A549 (cell line): ENCODE results near the gene PIGU. TPM values are rescaled to one million over a fixed set of nuclear protein-coding genes. Genes with fewer than 3 reads are reported as not detected.
"Not testable (repeated sequence)": the region's sequence is repeated elsewhere in the genome, so short reads cannot be mapped to it uniquely, and the experiment has no call there.

Source experiments
- ATAC-seq, 2 experiments: fragments of 200-7000 bp in 1 of 2; fragments of >200 bp in 1 of 2; cut with Nextera tagmentation in 1 of 2; cut with Tn5 transposase in 1 of 2; 3 replicates each; pipeline versions ENCODE4 v1.8.0 to v1.9.1; 2018 to 2020; ENCODE audit warnings: mild to moderate bottlenecking in 1 of 2, moderate library complexity in 1 of 2
- CTCF ChIA-PET: fragments of 300-600 bp; sonication (Branson Sonifier 250); formaldehyde crosslinking; extraction: SDS; loops from one replicate; lab custom pipeline; 2021; ENCODE audit warnings: antibody characterized with exemption, inconsistent platforms; lab: Yijun Ruan, JAX
- POLR2A ChIA-PET: fragments of 350-600 bp; formaldehyde crosslinking; extraction: SDS; loops from one replicate; lab custom pipeline; 2021; ENCODE audit warnings: antibody characterized with exemption, inconsistent platforms; lab: Yijun Ruan, JAX
- DNase-seq, 2 experiments: peaks; one replicate each; pipeline versions ENCODE4 v3.0.0 to v3.0.0-alpha.2; 2011 to 2016; ENCODE audit warnings: low read depth in 1 of 2, low spot score in 1 of 2
- FAIRE-seq: peaks from 2 replicates; lab custom pipeline; 2011; peaks lifted over from hg19 to GRCh38; lab: Jason Lieb, UNC
- H3K27ac ChIP-seq, 2 experiments: fragments of >200 bp; sonication (Bioruptor Twin); formaldehyde crosslinking; 3 replicates each; pipeline ENCODE4 v1.5.1; 2016 to 2017
- H3K4me1 ChIP-seq: fragments of >200 bp; sonication (Bioruptor Twin); formaldehyde crosslinking; 3 replicates; pipeline ENCODE4 v1.6.1; 2016
- H3K4me2 ChIP-seq: fragments of >200 bp; sonication (Bioruptor Twin); formaldehyde crosslinking; 3 replicates; pipeline ENCODE4 v1.6.1; 2016
- H3K4me3 ChIP-seq: fragments of >200 bp; sonication (Bioruptor Twin); formaldehyde crosslinking; 3 replicates; pipeline ENCODE4 v1.5.1; 2016
- H3K9me3 ChIP-seq: fragments of >200 bp; sonication (Bioruptor Twin); formaldehyde crosslinking; 3 replicates; pipeline ENCODE4 v1.6.1; 2016
- EHMT2 ChIP-seq: fragments of 200-600 bp; sonication (generic); IDR thresholded peaks from 2 replicates; pipeline ENCODE4 v1.6.1; 2016; ENCODE audit warnings: antibody characterized with exemption, low read depth, mild to moderate bottlenecking, moderate library complexity
- EP300 ChIP-seq, 2 experiments: fragments of >200 bp; sonication (Bioruptor Twin); formaldehyde crosslinking; IDR thresholded peaks; 2 replicates in 1 of 2; 3 replicates in 1 of 2; pipeline ENCODE4 v1.6.1; 2016 to 2017
- ESRRA ChIP-seq: fragments of 150-350 bp; IDR thresholded peaks from 2 replicates; pipeline ENCODE4 v1.6.1; 2014; ENCODE audit warnings: mild to moderate bottlenecking, low read length, borderline replicate concordance
- FOSL2 ChIP-seq, 2 experiments: fragments of 450-650 bp in 1 of 2; fragments of >200 bp in 1 of 2; sonication (Bioruptor Twin) in 1 of 2; formaldehyde crosslinking; IDR thresholded peaks; 2 replicates each; pipeline versions ENCODE4 v1.5.0 to v1.6.1; 2016 to 2020; ENCODE audit warnings: mild to moderate bottlenecking in 1 of 2, moderate library complexity in 1 of 2
- HOXB13 ChIP-seq: fragments of 250-450 bp; sonication (Bioruptor Pico); IDR thresholded peaks from 2 replicates; pipeline ENCODE4 v1.5.0; 2020; ENCODE audit warnings: low read depth, mild to moderate bottlenecking, moderate library complexity
- HOXB5 ChIP-seq: fragments of 250-450 bp; sonication (Bioruptor Pico); IDR thresholded peaks from 2 replicates; pipeline ENCODE4 v1.5.0; 2020; ENCODE audit warnings: mild to moderate bottlenecking, moderate library complexity
- MAFK ChIP-seq: fragments of 450-650 bp; IDR thresholded peaks from 2 replicates; pipeline ENCODE4 v1.6.1; 2014; ENCODE audit not compliant: partially characterized antibody
- MAX ChIP-seq: IDR thresholded peaks from 2 replicates; pipeline ENCODE4 v1.6.1; 2012
- NPAS2 ChIP-seq: fragments of 250-450 bp; sonication (Bioruptor Pico); IDR thresholded peaks from 2 replicates; pipeline ENCODE4 v1.8.0; 2022; ENCODE audit warnings: mild to moderate bottlenecking, moderate library complexity, borderline replicate concordance
- NR3C1 ChIP-seq: fragments of >200 bp; sonication (Bioruptor Twin); formaldehyde crosslinking; IDR thresholded peaks from 3 replicates; pipeline ENCODE4 v1.6.1; 2017
- PBX3 ChIP-seq: IDR thresholded peaks from 2 replicates; pipeline ENCODE4 v1.6.1; 2012
- RCOR1 ChIP-seq: fragments of 150-350 bp; IDR thresholded peaks from 2 replicates; pipeline ENCODE4 v1.6.1; 2014; ENCODE audit warnings: antibody characterized with exemption, low read length, low read depth
- SREBF2 ChIP-seq: fragments of 450-650 bp; IDR thresholded peaks from 2 replicates; pipeline ENCODE4 v1.6.1; 2014; ENCODE audit warnings: mild to moderate bottlenecking, moderate library complexity
- ZNF302 ChIP-seq: fragments of 250-450 bp; sonication (Bioruptor Pico); IDR thresholded peaks from 2 replicates; pipeline ENCODE4 v1.9.0; 2021; ENCODE audit warnings: inconsistent platforms, mild to moderate bottlenecking, moderate library complexity
- WGBS: methylation state at CpG from one replicate; pipeline ENCODE4 v1.1.6; 2017; ENCODE audit errors: missing lambda C conversion rate; 5-methylcytosine and 5-hydroxymethylcytosine counted together
- polyA plus RNA-seq, 4 experiments: library from polyadenylated mRNA; depleted of rRNA in 3 of 4; stranded (reverse); fragments of >200 nt; fragmentation: RNase III in 1 of 4; extraction: RNeasy Plus Mini Kit Qiagen cat#74134 plus additional on column Dnase treatment in 1 of 4; gene quantifications; 2 replicates in 3 of 4; 3 replicates in 1 of 4; pipeline ENCODE4 v1.2.3, GENCODE V29; 2011 to 2017
- TF ChIP-seq, protein P1 (sequence below): fragments of 200-600 bp; sonication (generic); IDR thresholded peaks from 2 replicates; pipeline ENCODE4 v1.6.1; 2016; ENCODE audit warnings: antibody characterized with exemption, mild to moderate bottlenecking, moderate library complexity
- TF ChIP-seq, protein P2 (sequence below): IDR thresholded peaks from 2 replicates; pipeline ENCODE4 v1.6.1; 2012; ENCODE audit warnings: low read depth, borderline replicate concordance
- TF ChIP-seq, protein P3 (sequence below): fragments of >200 bp; sonication (Bioruptor Twin); formaldehyde crosslinking; IDR thresholded peaks from 3 replicates; pipeline ENCODE4 v1.5.1; 2016
- TF ChIP-seq, protein P4 (sequence below): fragments of >200 bp; sonication (Bioruptor Twin); formaldehyde crosslinking; IDR thresholded peaks from 3 replicates; pipeline ENCODE4 v1.6.1; 2016

The PIGU gene
- polyA plus RNA-seq, 2 of the 4 experiments (the other 2 are of a cell fraction) = 27.8 to 103 TPM

DNA sequence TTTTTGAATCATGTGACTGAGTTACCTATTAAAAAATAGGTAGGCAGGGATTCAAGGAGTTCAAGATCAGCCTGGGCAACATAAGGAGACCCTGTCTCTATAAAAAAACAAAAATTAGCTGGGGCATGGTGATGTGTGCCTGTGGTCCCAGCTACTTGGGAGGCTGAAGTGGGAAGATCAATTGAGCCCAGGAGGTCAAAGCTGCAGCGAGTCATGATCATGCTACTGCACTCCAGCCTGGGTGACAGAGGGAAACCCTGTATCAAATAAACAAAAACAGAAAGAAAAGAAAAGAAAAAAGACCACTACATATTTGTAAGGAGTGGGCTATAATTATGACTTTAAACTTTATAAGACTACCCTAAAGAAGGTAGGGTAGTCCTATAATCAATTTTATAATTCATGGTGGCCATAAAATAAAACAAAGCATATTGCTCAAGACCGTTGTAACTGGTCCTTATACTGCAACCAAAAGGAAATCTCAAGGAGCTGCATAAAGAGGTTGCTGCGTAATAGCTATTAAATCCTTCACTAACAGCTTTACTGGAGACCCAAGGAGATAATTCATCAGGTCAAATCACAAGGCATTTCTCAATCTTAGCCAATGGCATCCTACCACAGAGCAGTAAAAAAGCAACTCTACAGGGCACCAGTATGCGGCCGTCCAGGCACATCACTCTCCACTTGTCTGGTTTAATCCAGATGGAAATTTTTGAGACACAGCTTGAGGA, 13.5 kb downstream of the PIGU start:
- H3K27ac ChIP-seq = no peak overlapping the region
- WGBS = 87% methylated on average over 5 of the region's 5 CpGs
- FAIRE-seq (no peak), DNase-seq (no peak), ATAC-seq (no peak)
- H3K9me3 ChIP-seq = no peaks in the 10 kb centered on the region
- ChIA-PET CTCF (interaction anchor here (0.6 to 1.4 kb wide), 3 partner anchors 13 to 1330 kb away, joined by 3 read pairs; partner anchors contain the start of gene PIGU), POLR2A (interaction anchor here (1.1 kb wide), 1 partner anchor 14 kb away, joined by 4 read pairs; the partner anchor contains the start of gene PIGU)
- no peak overlapping the region for H3K4me3 ChIP-seq
- H3K4me1 ChIP-seq = no peaks in the 10 kb centered on the region
- H3K4me2 ChIP-seq = no peak overlapping the region
- TF ChIP-seq MAX (no peak), RCOR1 (no peak), NR3C1 (no peak), FOSL2 (IDR thresholded peaks at IDR 0.05) (no peak), FOSL2 (CRISPR knock-in tag; IDR thresholded peaks at IDR 0.05) (no peak), MAFK (no peak), NPAS2 (CRISPR knock-in tag) (no peak), SREBF2 (no peak), EHMT2 (no peak), ESRRA (no peak), HOXB5 (CRISPR knock-in tag) (no peak)
- TF ChIP-seq, protein P1, sequence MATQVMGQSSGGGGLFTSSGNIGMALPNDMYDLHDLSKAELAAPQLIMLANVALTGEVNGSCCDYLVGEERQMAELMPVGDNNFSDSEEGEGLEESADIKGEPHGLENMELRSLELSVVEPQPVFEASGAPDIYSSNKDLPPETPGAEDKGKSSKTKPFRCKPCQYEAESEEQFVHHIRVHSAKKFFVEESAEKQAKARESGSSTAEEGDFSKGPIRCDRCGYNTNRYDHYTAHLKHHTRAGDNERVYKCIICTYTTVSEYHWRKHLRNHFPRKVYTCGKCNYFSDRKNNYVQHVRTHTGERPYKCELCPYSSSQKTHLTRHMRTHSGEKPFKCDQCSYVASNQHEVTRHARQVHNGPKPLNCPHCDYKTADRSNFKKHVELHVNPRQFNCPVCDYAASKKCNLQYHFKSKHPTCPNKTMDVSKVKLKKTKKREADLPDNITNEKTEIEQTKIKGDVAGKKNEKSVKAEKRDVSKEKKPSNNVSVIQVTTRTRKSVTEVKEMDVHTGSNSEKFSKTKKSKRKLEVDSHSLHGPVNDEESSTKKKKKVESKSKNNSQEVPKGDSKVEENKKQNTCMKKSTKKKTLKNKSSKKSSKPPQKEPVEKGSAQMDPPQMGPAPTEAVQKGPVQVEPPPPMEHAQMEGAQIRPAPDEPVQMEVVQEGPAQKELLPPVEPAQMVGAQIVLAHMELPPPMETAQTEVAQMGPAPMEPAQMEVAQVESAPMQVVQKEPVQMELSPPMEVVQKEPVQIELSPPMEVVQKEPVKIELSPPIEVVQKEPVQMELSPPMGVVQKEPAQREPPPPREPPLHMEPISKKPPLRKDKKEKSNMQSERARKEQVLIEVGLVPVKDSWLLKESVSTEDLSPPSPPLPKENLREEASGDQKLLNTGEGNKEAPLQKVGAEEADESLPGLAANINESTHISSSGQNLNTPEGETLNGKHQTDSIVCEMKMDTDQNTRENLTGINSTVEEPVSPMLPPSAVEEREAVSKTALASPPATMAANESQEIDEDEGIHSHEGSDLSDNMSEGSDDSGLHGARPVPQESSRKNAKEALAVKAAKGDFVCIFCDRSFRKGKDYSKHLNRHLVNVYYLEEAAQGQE = no peak
- TF ChIP-seq, protein P2, sequence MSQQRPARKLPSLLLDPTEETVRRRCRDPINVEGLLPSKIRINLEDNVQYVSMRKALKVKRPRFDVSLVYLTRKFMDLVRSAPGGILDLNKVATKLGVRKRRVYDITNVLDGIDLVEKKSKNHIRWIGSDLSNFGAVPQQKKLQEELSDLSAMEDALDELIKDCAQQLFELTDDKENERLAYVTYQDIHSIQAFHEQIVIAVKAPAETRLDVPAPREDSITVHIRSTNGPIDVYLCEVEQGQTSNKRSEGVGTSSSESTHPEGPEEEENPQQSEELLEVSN = no peak

GRCh38 chr20:34661811-34662210, 15.1 kb downstream of the PIGU start:
- FAIRE-seq, POLR2A ChIA-PET, H3K27ac ChIP-seq, H3K9me3 ChIP-seq, DNase-seq, ATAC-seq, H3K4me1 ChIP-seq, H3K4me3 ChIP-seq, CTCF ChIA-PET, H3K4me2 ChIP-seq: not testable (repeated sequence)
- WGBS = 93% methylated on average over 5 of the region's 5 CpGs

DNA sequence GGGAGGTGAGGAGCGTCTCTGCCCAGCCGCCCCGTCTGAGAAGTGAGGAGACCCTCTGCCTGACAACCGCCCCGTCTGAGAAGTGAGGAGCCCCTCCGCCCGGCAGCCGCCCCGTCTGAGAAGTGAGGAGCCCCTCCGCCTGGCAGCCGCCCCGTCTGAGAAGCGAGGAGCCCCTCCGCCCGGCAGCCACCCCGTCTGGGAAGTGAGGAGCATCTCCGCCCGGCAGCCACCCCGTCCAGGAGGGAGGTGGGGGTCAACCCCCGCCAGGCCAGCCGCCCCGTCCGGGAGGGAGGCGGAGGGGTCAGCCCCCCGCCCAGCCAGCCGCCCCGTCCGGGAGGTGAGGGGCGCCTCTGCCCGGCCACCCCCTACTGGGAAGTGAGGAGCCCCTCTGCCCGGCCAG, 18.2 kb downstream of the PIGU start:
- CTCF ChIA-PET, ATAC-seq, H3K9me3 ChIP-seq, FAIRE-seq, H3K27ac ChIP-seq, H3K4me2 ChIP-seq, POLR2A ChIA-PET, H3K4me3 ChIP-seq, H3K4me1 ChIP-seq, DNase-seq: not testable (repeated sequence)
- no CpG with 5 or more reads among the region's 31 CpGs for WGBS

DNA sequence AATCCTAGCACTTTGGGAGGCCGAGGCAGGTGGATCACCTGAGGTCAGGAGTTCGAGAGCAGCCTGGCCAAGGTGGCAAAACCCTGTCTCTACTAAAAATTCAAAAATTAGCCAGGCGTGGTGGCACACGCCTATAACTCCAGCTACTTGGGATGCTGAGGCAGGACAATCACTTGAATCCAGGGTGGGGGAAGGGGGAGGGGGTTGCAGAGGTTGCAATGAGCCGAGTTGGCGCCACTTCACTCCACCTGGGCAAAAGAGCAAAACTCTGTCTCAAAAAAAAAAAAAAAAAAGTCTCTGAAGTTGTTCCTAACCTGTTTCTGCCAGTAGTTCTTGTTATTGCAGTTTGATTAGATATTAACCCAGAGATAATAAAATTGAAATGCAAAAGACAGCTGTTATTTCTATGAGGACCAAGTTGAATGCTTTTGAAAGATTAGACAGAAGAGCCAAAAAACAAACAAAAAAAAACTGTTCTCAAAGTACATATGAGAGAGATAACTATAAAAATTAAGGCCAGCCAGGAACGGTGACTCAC, 22.6 kb downstream of the PIGU start:
- no peak overlapping the region for H3K4me2 ChIP-seq
- TF ChIP-seq, protein P3, sequence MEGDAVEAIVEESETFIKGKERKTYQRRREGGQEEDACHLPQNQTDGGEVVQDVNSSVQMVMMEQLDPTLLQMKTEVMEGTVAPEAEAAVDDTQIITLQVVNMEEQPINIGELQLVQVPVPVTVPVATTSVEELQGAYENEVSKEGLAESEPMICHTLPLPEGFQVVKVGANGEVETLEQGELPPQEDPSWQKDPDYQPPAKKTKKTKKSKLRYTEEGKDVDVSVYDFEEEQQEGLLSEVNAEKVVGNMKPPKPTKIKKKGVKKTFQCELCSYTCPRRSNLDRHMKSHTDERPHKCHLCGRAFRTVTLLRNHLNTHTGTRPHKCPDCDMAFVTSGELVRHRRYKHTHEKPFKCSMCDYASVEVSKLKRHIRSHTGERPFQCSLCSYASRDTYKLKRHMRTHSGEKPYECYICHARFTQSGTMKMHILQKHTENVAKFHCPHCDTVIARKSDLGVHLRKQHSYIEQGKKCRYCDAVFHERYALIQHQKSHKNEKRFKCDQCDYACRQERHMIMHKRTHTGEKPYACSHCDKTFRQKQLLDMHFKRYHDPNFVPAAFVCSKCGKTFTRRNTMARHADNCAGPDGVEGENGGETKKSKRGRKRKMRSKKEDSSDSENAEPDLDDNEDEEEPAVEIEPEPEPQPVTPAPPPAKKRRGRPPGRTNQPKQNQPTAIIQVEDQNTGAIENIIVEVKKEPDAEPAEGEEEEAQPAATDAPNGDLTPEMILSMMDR = no peak
- no peak for TF ChIP-seq MAFK
- TF ChIP-seq, protein P4, sequence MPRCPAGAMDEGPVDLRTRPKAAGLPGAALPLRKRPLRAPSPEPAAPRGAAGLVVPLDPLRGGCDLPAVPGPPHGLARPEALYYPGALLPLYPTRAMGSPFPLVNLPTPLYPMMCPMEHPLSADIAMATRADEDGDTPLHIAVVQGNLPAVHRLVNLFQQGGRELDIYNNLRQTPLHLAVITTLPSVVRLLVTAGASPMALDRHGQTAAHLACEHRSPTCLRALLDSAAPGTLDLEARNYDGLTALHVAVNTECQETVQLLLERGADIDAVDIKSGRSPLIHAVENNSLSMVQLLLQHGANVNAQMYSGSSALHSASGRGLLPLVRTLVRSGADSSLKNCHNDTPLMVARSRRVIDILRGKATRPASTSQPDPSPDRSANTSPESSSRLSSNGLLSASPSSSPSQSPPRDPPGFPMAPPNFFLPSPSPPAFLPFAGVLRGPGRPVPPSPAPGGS = no peak
- no peak for TF ChIP-seq ZNF302
- no peak for TF ChIP-seq EP300 (IDR thresholded peaks at IDR 0.05)
- TF ChIP-seq PBX3 = no peak
- no peak for TF ChIP-seq HOXB13 (CRISPR knock-in tag)
- TF ChIP-seq SREBF2 = no peak
- TF ChIP-seq, all 56 proteins: peak for 0
- Histone ChIP-seq H3K9me3 (no peaks in the 10 kb centered on the region), H3K27ac (no peak overlapping the region), H3K4me1 (no peaks in the 10 kb centered on the region), H3K4me3 (no peak overlapping the region)
- 89% methylated on average over 7 of the region's 7 CpGs for WGBS
- CTCF ChIA-PET = no interaction called here
- POLR2A ChIA-PET = no interaction called here
- no peak for ATAC-seq
- DNase-seq = no peak
- FAIRE-seq = no peak
